GM10248 (cell line): ENCODE measurements around the gene TRPV6.
A peak's percentile ranks its signal among the peaks of the same experiment; 100 is the strongest.

Experiments
- CTCF ChIA-PET: fragments of 300-600 bp; sonication (Branson Sonifier 250); formaldehyde crosslinking; extraction: SDS; loops from one replicate; lab custom pipeline; 2021; ENCODE audit warnings: antibody characterized with exemption; lab: Yijun Ruan, JAX
- POLR2A ChIA-PET: fragments of 350-650 bp; sonication (Branson Sonifier 250); formaldehyde crosslinking; extraction: SDS; loops from one replicate; lab custom pipeline; 2020; ENCODE audit warnings: antibody characterized with exemption; lab: Yijun Ruan, JAX
- DNase-seq: peaks from one replicate; pipeline ENCODE4 v3.0.0; 2012; ENCODE audit errors: extremely low spot score
- CTCF ChIP-seq: IDR thresholded peaks from 2 replicates; pipeline ENCODE4 v1.5.1; 2012; ENCODE audit warnings: mild to moderate bottlenecking, low read depth; ENCODE audit errors: extremely low read depth, missing control alignments, control extremely low read depth

The TRPV6 gene

DNA sequence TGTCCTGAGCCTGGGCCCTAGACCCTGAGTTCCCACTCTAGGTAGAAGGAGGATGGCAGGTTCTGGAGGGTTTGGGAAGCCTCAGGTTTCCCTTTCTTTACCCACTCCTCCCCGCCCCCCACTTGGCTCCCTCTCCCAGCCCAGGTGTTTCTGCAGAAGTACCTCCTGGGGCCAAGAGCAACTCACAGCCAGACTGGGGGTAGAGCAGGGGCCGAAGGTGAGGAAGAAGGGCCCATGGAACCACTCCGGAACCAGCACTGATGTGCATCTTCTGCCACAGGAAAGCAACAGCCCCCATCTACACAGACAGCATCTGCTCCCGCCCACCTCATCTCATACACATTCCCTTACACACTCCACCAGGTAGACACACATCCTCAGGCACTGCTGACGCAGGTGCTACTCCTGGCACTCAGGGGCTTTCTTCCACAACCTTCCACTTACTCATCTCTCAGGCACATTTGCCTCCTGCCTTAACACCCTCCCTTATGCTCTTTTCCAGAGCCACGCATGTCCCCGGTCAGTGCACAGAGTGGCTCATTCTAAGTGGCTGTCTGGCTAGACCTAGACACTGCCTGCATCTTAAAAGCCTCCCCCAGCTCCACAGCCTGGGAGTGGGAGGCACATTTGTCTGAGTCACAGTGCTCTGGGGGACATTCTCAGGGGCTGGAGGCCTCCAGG lies 28.8 kb downstream of the TRPV6 start:
- ChIA-PET POLR2A (no interaction called here), CTCF (interaction anchor here (1.4 to 5.3 kb wide), 7 partner anchors 8 to 359 kb away, joined by 4 to 28 read pairs (median 6); no protein-coding TSS in a partner anchor)
- no peak for DNase-seq
- no peak for TF ChIP-seq CTCF

GRCh38 chr7:142855756-142856564 lies 29.6 kb downstream of the TRPV6 start:
- CTCF ChIA-PET, result interaction anchor here (0.8 to 5.3 kb wide), 10 partner anchors 9 to 360 kb away, joined by 3 to 28 read pairs (median 5); no protein-coding TSS in a partner anchor
- POLR2A ChIA-PET, result no interaction called here
- no peak for DNase-seq
- TF ChIP-seq CTCF, result no peak

- no peak for TF ChIP-seq CTCF
- DNase-seq, result no peak
- POLR2A ChIA-PET, result no interaction called here
- CTCF ChIA-PET, result interaction anchor here (0.8 to 5.3 kb wide), 14 partner anchors 10 to 360 kb away, joined by 3 to 28 read pairs (median 4); no protein-coding TSS in a partner anchor
These were observed 30.3 kb downstream of the TRPV6 start for GRCh38 chr7:142855114-142855743.

GRCh38 chr7:142854372-142855113 lies 31.0 kb downstream of the TRPV6 start, which contains the start of gene EPHB6:
TSS of gene EPHB6 (plus strand) at chr7:142855076. CDS start at chr7:142863228, 8,152 bp downstream.
- ChIA-PET CTCF (interaction anchor here (0.8 to 5.3 kb wide), 14 partner anchors 11 to 361 kb away, joined by 3 to 28 read pairs (median 4); no protein-coding TSS in a partner anchor), POLR2A (no interaction called here)
- TF ChIP-seq CTCF, result no peak
- peak; percentile 77 for DNase-seq

DNA sequence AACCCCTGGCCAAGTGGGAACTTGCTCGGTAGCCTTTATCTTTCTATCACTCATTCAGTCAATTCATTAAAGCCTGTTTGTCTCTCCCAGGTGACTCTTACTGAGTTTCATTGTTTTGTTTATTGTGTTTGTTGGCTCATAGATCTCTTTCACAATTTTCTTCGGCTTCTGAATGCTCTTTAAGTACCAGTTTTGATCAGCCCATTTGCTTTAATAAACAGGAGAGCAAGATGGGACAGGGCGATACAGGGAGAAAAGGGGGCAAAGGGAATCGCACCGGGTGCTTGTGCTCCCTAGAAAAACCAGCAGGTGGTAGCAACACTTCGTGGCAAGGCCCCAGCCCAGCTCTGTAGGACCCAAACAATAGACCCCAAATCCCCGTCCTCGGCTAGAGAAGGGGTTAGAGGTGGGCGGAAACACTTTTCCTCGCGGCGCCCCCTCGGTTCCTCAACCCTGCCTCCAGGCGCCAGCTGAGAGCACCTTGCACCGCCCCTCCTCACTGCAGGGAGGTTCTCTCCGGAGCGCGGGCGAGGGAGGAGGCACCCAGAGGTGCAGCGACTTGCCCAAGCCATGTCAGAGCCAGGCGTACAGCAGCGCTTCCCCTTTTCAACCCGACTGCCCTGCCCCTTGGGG lies 31.7 kb downstream of the TRPV6 start:
- peak; percentile 64 for TF ChIP-seq CTCF
- ChIA-PET POLR2A (no interaction called here), CTCF (interaction anchor here (1.0 to 5.3 kb wide), 11 partner anchors 11 to 361 kb away, joined by 3 to 28 read pairs (median 5); no protein-coding TSS in a partner anchor)
- DNase-seq, result peak; percentile 84
